GM12878 (cell line): Measurements from ENCODE around the gene SPATA25. TPM values are rescaled to one million over a fixed set of nuclear protein-coding genes. Genes with fewer than 3 reads are reported as not detected.
"Not testable (repeated sequence)": the region's sequence is repeated elsewhere in the genome, so short reads cannot be mapped to it uniquely, and the experiment has no call there.

Source experiments
- ATAC-seq: fragments of 200-7000 bp; cut with Tn5 transposase; 3 replicates; pipeline ENCODE4 v1.9.1; 2020; ENCODE audit warnings: mild to moderate bottlenecking, moderate library complexity
- BruUV-seq: library from RNA; stranded (reverse); fragments of 400-500 nt; replicated peaks from 2 replicates; lab custom pipeline; 2021; lab: Mats Ljungman, UMichigan
- CTCF ChIA-PET: fragments of 300-600 bp; sonication (Branson Sonifier 250); formaldehyde crosslinking; extraction: SDS; loops from one replicate; lab custom pipeline; 2021; ENCODE audit warnings: inconsistent platforms; lab: Yijun Ruan, JAX
- POLR2A ChIA-PET: fragments of 350-600 bp; formaldehyde crosslinking; extraction: SDS; loops from one replicate; lab custom pipeline; 2021; ENCODE audit warnings: inconsistent platforms; lab: Charles Lee
- RAD21 ChIA-PET: fragments of 300-600 bp; sonication (Branson Sonifier 250); formaldehyde crosslinking; loops from one replicate; lab custom pipeline; 2023; ENCODE audit warnings: antibody characterized with exemption; ENCODE audit not compliant: unreplicated experiment; lab: Charles Lee
- SMC1A ChIA-PET: fragments of 300-600 bp; sonication (Branson Sonifier 250); formaldehyde crosslinking; loops from one replicate; lab custom pipeline; 2023; ENCODE audit not compliant: unreplicated experiment, uncharacterized antibody; lab: Charles Lee
- DNase-seq: peaks from one replicate; pipeline ENCODE4 v3.0.0-alpha.2; 2011; ENCODE audit warnings: low read depth, low spot score
- FAIRE-seq: peaks from 3 replicates; lab custom pipeline; 2011; peaks lifted over from hg19 to GRCh38; lab: Jason Lieb, UNC
- H2AFZ ChIP-seq: 2 replicates; pipeline ENCODE4 v1.6.0; 2011; ENCODE audit warnings: low read depth, low read length, control low read depth; ENCODE audit not compliant: control insufficient read depth
- H3K27ac ChIP-seq: 2 replicates; pipeline ENCODE4 v1.5.1; 2011; ENCODE audit warnings: control low read depth; ENCODE audit not compliant: control insufficient read depth, insufficient read depth
- H3K27me3 ChIP-seq, 2 experiments: replicated peaks in 1 of 2; 2 replicates each; pipeline versions ENCODE4 v1.6.0 to v1.6.1; 2011; ENCODE audit warnings: low read length in 1 of 2; ENCODE audit not compliant: control insufficient read depth in 2 of 2, insufficient read depth in 2 of 2
- H3K36me3 ChIP-seq, 2 experiments: 2 replicates each; pipeline ENCODE4 v1.5.1; 2011; ENCODE audit warnings: low read length in 1 of 2; ENCODE audit not compliant: control insufficient read depth in 2 of 2, insufficient read depth in 2 of 2
- H3K4me1 ChIP-seq: 2 replicates; pipeline ENCODE4 v1.6.1; 2011; ENCODE audit warnings: mild to moderate bottlenecking, low read length, moderate library complexity, mixed read lengths; ENCODE audit not compliant: control insufficient read depth, insufficient read depth
- H3K4me2 ChIP-seq: 2 replicates; pipeline ENCODE4 v1.6.0; 2011; ENCODE audit warnings: control low read depth; ENCODE audit not compliant: control insufficient read depth, insufficient read depth
- H3K4me3 ChIP-seq: fragments of 200-600 bp; sonication (generic); 2 replicates; pipeline ENCODE4 v1.5.1; 2016
- H3K79me2 ChIP-seq: 2 replicates; pipeline ENCODE4 v1.6.0; 2011; ENCODE audit warnings: low read length; ENCODE audit not compliant: control insufficient read depth, insufficient read depth
- H3K9ac ChIP-seq: 2 replicates; pipeline ENCODE4 v1.8.0; 2011; ENCODE audit warnings: low read length, control low read depth, mixed read lengths; ENCODE audit not compliant: control insufficient read depth, insufficient read depth
- H3K9me3 ChIP-seq: replicated peaks from 3 replicates; pipeline ENCODE4 v1.5.1; 2011; ENCODE audit warnings: mild to moderate bottlenecking, low read length; ENCODE audit not compliant: control insufficient read depth, insufficient read depth
- H4K20me1 ChIP-seq: 2 replicates; pipeline ENCODE4 v1.6.0; 2011; ENCODE audit not compliant: control insufficient read depth, insufficient read depth
- CEBPB ChIP-seq, 2 experiments: fragments of 150-350 bp in 1 of 2; IDR thresholded peaks; 2 replicates each; pipeline ENCODE4 v1.6.1; 2012 to 2014; ENCODE audit warnings: low read depth in 2 of 2, low read length in 2 of 2, borderline replicate concordance in 1 of 2, inconsistent platforms in 1 of 2
- CHD4 ChIP-seq: fragments of 200-600 bp; sonication (generic); IDR thresholded peaks from 2 replicates; pipeline ENCODE4 v1.6.1; 2016; ENCODE audit warnings: mild to moderate bottlenecking
- CTCF ChIP-seq, 3 experiments: IDR thresholded peaks in 2 of 3; conservative IDR thresholded peaks in 1 of 3; 2 replicates each; pipeline ENCODE4 v1.5.1; 2011; ENCODE audit warnings: low read depth in 3 of 3, low read length in 3 of 3, mild to moderate bottlenecking in 3 of 3, control low read depth in 2 of 3, moderate library complexity in 2 of 3, inconsistent platforms in 1 of 3, mixed read lengths in 1 of 3; ENCODE audit not compliant: control insufficient read depth in 2 of 3, insufficient read depth in 1 of 3; ENCODE audit errors: extremely low read depth in 1 of 3
- ELK1 ChIP-seq: IDR thresholded peaks from 2 replicates; pipeline ENCODE4 v1.6.1; 2012; ENCODE audit warnings: low read depth, low read length, improper control_type of control experiment
- IKZF1 ChIP-seq: fragments of 450-650 bp; conservative IDR thresholded peaks from 2 replicates; pipeline ENCODE4 v1.6.1; 2017; ENCODE audit warnings: antibody characterized with exemption, mild to moderate bottlenecking
- MXI1 ChIP-seq: fragments of 150-350 bp; IDR thresholded peaks from 2 replicates; pipeline ENCODE4 v1.6.1; 2011; ENCODE audit warnings: low read depth, mild to moderate bottlenecking, inconsistent platforms, low read length, improper control_type of control experiment
- POLR2A ChIP-seq: IDR thresholded peaks from 2 replicates; pipeline ENCODE4 v1.6.1; 2011; ENCODE audit warnings: low read depth, mild to moderate bottlenecking, low read length
- POLR2AphosphoS5 ChIP-seq: IDR thresholded peaks from 2 replicates; pipeline ENCODE4 v1.6.1; 2011; ENCODE audit warnings: mild to moderate bottlenecking, low read length, inconsistent platforms
- RUNX3 ChIP-seq: IDR thresholded peaks from 2 replicates; pipeline ENCODE4 v1.6.1; 2012; ENCODE audit warnings: low read length, inconsistent platforms
- SMARCA5 ChIP-seq: fragments of 450-650 bp; IDR thresholded peaks from 2 replicates; pipeline ENCODE4 v1.6.1; 2017; ENCODE audit warnings: mild to moderate bottlenecking
- SMC3 ChIP-seq: IDR thresholded peaks from 2 replicates; pipeline ENCODE4 v1.6.1; 2011; ENCODE audit warnings: low read length, improper control_type of control experiment, borderline replicate concordance
- WGBS: methylation state at CpG from one replicate; pipeline ENCODE4 v1.1.6; 2016; ENCODE audit warnings: low lambda C conversion rate; ENCODE audit not compliant: insufficient replicate concordance, insufficient coverage; ENCODE audit errors: missing lambda C conversion rate; 5-methylcytosine and 5-hydroxymethylcytosine counted together
- in situ Hi-C: fragments of 300-500 bp; cut with MboI; formaldehyde crosslinking; loops from 9 replicates; pipeline ENCODE4 v1.14.3; 2018; ENCODE audit warnings: mixed read lengths
- intact Hi-C: fragments of 100-400 bp; cut with micrococcal nuclease; formaldehyde crosslinking; loops from one replicate; pipeline ENCODE4 v1.14.2; 2022; ENCODE audit not compliant: unreplicated experiment
- polyA plus RNA-seq, 11 experiments: library from polyadenylated mRNA; depleted of rRNA in 4 of 11; unstranded in 6 of 11; stranded (reverse) in 5 of 11; fragments of >200 nt; fragmentation: Nextera tagmentation in 4 of 11; fragmentation: Illumina TruSeq in 1 of 11; extraction: Ambion mirVana in 4 of 11; extraction: Trizol in 1 of 11; gene quantifications; 1 replicate in 1 of 11; 2 replicates in 10 of 11; pipeline versions ENCODE4 v1.2.1 to v1.2.3, GENCODE V29; 2011 to 2016; ENCODE audit warnings: inconsistent platforms in 2 of 11, missing spikeins in 2 of 11, low read depth in 1 of 11
- total RNA-seq, 4 experiments: library from RNA; depleted of rRNA in 3 of 4; stranded (reverse); fragments of >200 nt in 3 of 4; fragmentation: Illumina TruSeq in 1 of 4; extraction: Trizol in 1 of 4; gene quantifications; 2 replicates each; pipeline versions ENCODE4 v1.2.1 to v1.2.3, GENCODE V29; 2013 to 2021
- TF ChIP-seq, protein P1 (sequence below): fragments of 450-650 bp; IDR thresholded peaks from 2 replicates; pipeline ENCODE4 v1.6.1; 2017; ENCODE audit warnings: borderline replicate concordance
- TF ChIP-seq, protein P2 (sequence below): fragments of 450-650 bp; IDR thresholded peaks from 2 replicates; pipeline ENCODE4 v1.6.1; 2016; ENCODE audit warnings: mild to moderate bottlenecking, moderate library complexity, borderline replicate concordance

Gene SPATA25
- total and polyA plus RNA-seq, 10 of the 15 experiments (the other 5 are each of a cell fraction or from before 2014, with no cell fraction given) = 0.28 to 2.9 (median 1.3) TPM; not detected in 3

DNA sequence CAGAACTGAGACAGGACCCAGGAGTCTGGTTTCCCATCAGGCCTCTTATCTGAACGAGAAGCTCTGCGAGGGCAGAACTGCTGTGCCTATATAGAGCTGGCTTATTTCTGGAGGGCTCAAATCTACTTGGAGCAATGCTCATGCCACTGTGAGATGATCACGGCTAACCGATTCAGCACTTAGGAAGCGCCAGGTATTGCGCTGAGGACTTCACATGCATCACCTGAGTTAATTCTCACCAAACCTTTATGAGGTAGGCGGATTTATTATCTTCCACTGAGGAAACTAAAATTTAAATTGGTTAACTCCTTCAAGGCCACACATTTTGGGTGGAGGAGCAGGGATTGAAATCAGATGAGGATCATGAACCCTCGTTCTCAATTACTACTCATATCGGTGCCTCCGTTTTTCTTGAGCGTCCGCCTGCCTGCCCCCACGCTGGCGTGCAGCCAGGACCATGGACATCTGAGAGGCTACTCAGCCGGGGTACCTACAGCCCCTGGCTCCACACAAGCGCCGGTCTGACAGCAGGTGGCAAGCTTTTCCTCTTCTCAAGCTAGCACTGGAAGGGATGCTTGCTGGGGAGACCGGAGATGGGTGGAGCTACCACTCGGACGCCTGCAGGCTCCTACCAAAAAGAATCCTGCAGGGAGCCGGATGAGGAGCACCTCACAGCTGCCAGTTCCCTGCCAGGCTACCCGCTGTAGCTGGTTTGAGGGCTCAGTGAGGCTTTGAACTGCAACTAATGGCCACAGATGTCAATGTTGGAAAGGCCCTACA, 46.0 kb upstream of the SPATA25 start (continued):
- peak; percentile 33; the same call in 1 of the 2 replicates for TF ChIP-seq SMC3
- TF ChIP-seq SMARCA5 = no peak
- TF ChIP-seq CHD4 = no peak
- TF ChIP-seq MXI1 = 0 out of 2 replicates have a peak, but pooled peaks have one; percentile 11
- TF ChIP-seq, protein P1, sequence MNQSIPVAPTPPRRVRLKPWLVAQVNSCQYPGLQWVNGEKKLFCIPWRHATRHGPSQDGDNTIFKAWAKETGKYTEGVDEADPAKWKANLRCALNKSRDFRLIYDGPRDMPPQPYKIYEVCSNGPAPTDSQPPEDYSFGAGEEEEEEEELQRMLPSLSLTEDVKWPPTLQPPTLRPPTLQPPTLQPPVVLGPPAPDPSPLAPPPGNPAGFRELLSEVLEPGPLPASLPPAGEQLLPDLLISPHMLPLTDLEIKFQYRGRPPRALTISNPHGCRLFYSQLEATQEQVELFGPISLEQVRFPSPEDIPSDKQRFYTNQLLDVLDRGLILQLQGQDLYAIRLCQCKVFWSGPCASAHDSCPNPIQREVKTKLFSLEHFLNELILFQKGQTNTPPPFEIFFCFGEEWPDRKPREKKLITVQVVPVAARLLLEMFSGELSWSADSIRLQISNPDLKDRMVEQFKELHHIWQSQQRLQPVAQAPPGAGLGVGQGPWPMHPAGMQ = no peak
- TF ChIP-seq POLR2A = no peak
- TF ChIP-seq, protein P2, sequence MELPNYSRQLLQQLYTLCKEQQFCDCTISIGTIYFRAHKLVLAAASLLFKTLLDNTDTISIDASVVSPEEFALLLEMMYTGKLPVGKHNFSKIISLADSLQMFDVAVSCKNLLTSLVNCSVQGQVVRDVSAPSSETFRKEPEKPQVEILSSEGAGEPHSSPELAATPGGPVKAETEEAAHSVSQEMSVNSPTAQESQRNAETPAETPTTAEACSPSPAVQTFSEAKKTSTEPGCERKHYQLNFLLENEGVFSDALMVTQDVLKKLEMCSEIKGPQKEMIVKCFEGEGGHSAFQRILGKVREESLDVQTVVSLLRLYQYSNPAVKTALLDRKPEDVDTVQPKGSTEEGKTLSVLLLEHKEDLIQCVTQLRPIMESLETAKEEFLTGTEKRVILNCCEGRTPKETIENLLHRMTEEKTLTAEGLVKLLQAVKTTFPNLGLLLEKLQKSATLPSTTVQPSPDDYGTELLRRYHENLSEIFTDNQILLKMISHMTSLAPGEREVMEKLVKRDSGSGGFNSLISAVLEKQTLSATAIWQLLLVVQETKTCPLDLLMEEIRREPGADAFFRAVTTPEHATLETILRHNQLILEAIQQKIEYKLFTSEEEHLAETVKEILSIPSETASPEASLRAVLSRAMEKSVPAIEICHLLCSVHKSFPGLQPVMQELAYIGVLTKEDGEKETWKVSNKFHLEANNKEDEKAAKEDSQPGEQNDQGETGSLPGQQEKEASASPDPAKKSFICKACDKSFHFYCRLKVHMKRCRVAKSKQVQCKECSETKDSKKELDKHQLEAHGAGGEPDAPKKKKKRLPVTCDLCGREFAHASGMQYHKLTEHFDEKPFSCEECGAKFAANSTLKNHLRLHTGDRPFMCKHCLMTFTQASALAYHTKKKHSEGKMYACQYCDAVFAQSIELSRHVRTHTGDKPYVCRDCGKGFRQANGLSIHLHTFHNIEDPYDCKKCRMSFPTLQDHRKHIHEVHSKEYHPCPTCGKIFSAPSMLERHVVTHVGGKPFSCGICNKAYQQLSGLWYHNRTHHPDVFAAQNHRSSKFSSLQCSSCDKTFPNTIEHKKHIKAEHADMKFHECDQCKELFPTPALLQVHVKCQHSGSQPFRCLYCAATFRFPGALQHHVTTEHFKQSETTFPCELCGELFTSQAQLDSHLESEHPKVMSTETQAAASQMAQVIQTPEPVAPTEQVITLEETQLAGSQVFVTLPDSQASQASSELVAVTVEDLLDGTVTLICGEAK = no peak
- peak; percentile 46; the same call in 1 of the 2 replicates for TF ChIP-seq POLR2AphosphoS5
- no peak for TF ChIP-seq ELK1
- no peak for TF ChIP-seq CEBPB (IDR thresholded peaks at IDR 0.05; ENCODE audit: borderline replicate concordance in 1 of 2, low read depth in 2 of 2, low read length in 2 of 2)
- peak; percentile 28 to 67 (median 49); a peak in 4 of 6 replicates for TF ChIP-seq CTCF (IDR thresholded peaks at IDR 0.05 in 2 of 3, conservative IDR thresholded peaks at IDR 0.05 in 1 of 3; ENCODE audit: control insufficient read depth in 2 of 3, extremely low read depth in 1 of 3, insufficient read depth in 1 of 3, low read depth in 3 of 3, low read length in 3 of 3)
- no peak; the same call in 1 of the 2 replicates for TF ChIP-seq IKZF1
- no peak for TF ChIP-seq RUNX3

GRCh38 chr20:45931680-45932079, 44.3 kb upstream of the SPATA25 start:
- not testable (repeated sequence) for FAIRE-seq

More at GRCh38 chr20:45931680-45932079, 44.3 kb upstream of the SPATA25 start:
- H3K4me2 ChIP-seq, H4K20me1 ChIP-seq, H3K36me3 ChIP-seq, SMC1A ChIA-PET, H3K27me3 ChIP-seq, in situ Hi-C loops, intact Hi-C loops, H2AFZ ChIP-seq, H3K4me3 ChIP-seq, DNase-seq, RAD21 ChIA-PET, BruUV-seq, H3K27ac ChIP-seq, ATAC-seq, H3K9ac ChIP-seq, H3K9me3 ChIP-seq, H3K4me1 ChIP-seq: not testable (repeated sequence)
- ChIA-PET CTCF (interaction anchor here (1.2 to 2.2 kb wide), 3 partner anchors 32 to 55 kb away, joined by 4 to 5 read pairs (median 5); no protein-coding TSS in a partner anchor), POLR2A (interaction anchor here (0.7 kb wide), 1 partner anchor 39 kb away, joined by 8 read pairs; no protein-coding TSS in a partner anchor)
- peaks cover 23% of the 10 kb centered on the region for H3K79me2 ChIP-seq
- 94% methylated on average over 14 of the region's 17 CpGs for WGBS
